IMR-90 (cell line): Measurements from ENCODE around the gene SGMS1. TPM values are rescaled to one million over a fixed set of nuclear protein-coding genes. Genes with fewer than 3 reads are reported as not detected.

ENCODE experiments used
- ATAC-seq: fragments of 200-7000 bp; cut with Tn5 transposase; 2 replicates; pipeline ENCODE4 v1.9.1; 2020; ENCODE audit warnings: low read depth, mild to moderate bottlenecking, moderate library complexity
- BruUV-seq: library from RNA; stranded (reverse); fragments of 400-500 nt; replicated peaks from 2 replicates; lab custom pipeline; 2021; lab: Mats Ljungman, UMichigan
- CTCF ChIA-PET: fragments of 300-600 bp; formaldehyde crosslinking; extraction: SDS; loops from one replicate; lab custom pipeline; 2021; ENCODE audit warnings: antibody characterized with exemption; lab: Yijun Ruan, JAX
- POLR2A ChIA-PET: fragments of 300-600 bp; sonication (Branson Sonifier 250); formaldehyde crosslinking; loops from one replicate; lab custom pipeline; 2022; ENCODE audit warnings: antibody characterized with exemption; ENCODE audit not compliant: unreplicated experiment; lab: Charles Lee
- DNase-seq: peaks from one replicate; pipeline ENCODE4 v3.0.0; 2013
- H2AFZ ChIP-seq: replicated peaks from 2 replicates; pipeline ENCODE3; 2013; ENCODE audit warnings: low read length, mild to moderate bottlenecking; ENCODE audit not compliant: poor library complexity
- H2AK5ac ChIP-seq: 2 replicates; pipeline ENCODE4 v1.6.1; 2013; ENCODE audit warnings: low read depth, low read length, inconsistent platforms
- H2AK9ac ChIP-seq: replicated peaks from 2 replicates; pipeline ENCODE3; 2013; ENCODE audit warnings: mild to moderate bottlenecking, low read depth, low read length, moderate library complexity; ENCODE audit not compliant: poor library complexity
- H2BK120ac ChIP-seq: 2 replicates; pipeline ENCODE4 v1.6.1; 2013; ENCODE audit warnings: low read depth, low read length, inconsistent platforms
- H2BK15ac ChIP-seq: 3 replicates; pipeline ENCODE4 v1.6.1; 2013; ENCODE audit warnings: low read depth, low read length, inconsistent platforms
- H2BK20ac ChIP-seq: 2 replicates; pipeline ENCODE4 v1.6.1; 2013; ENCODE audit warnings: low read depth, mild to moderate bottlenecking, inconsistent platforms, low read length, moderate library complexity
- H2BK5ac ChIP-seq: 2 replicates; pipeline ENCODE4 v1.6.1; 2013; ENCODE audit warnings: mild to moderate bottlenecking, low read depth, low read length, inconsistent platforms; ENCODE audit not compliant: poor library complexity, severe bottlenecking
- H3K14ac ChIP-seq: replicated peaks from 2 replicates; pipeline ENCODE4 v1.6.1; 2013; ENCODE audit warnings: low read depth, low read length, inconsistent platforms
- H3K18ac ChIP-seq: 2 replicates; pipeline ENCODE4 v1.6.1; 2013; ENCODE audit warnings: low read depth, low read length, control low read depth
- H3K23ac ChIP-seq: 2 replicates; pipeline ENCODE4 v1.6.1; 2013; ENCODE audit warnings: low read depth, low read length, inconsistent platforms
- H3K27ac ChIP-seq: 2 replicates; pipeline ENCODE4 v1.5.1; 2013; ENCODE audit warnings: mild to moderate bottlenecking, control low read depth, low read length; ENCODE audit not compliant: insufficient read depth
- H3K27me3 ChIP-seq: 2 replicates; pipeline ENCODE4 v1.6.1; 2013; ENCODE audit warnings: low read length; ENCODE audit not compliant: control insufficient read depth, insufficient read depth
- H3K36me3 ChIP-seq: 2 replicates; pipeline ENCODE4 v1.6.1; 2013; ENCODE audit warnings: low read length, mixed read lengths; ENCODE audit not compliant: control insufficient read depth, insufficient read depth
- H3K4ac ChIP-seq: 2 replicates; pipeline ENCODE4 v1.6.1; 2013; ENCODE audit warnings: low read depth, low read length, inconsistent platforms
- H3K4me1 ChIP-seq: 2 replicates; pipeline ENCODE4 v1.6.1; 2013; ENCODE audit warnings: low read length, mixed read lengths; ENCODE audit not compliant: control insufficient read depth, insufficient read depth
- H3K4me2 ChIP-seq: 2 replicates; pipeline ENCODE4 v1.6.1; 2013; ENCODE audit warnings: low read depth, mild to moderate bottlenecking, control low read depth, low read length, moderate library complexity
- H3K4me3 ChIP-seq: 2 replicates; pipeline ENCODE4 v1.5.1; 2013; ENCODE audit warnings: low read depth, mild to moderate bottlenecking, control low read depth, low read length, moderate library complexity; ENCODE audit not compliant: insufficient read depth
- H3K56ac ChIP-seq: 2 replicates; pipeline ENCODE4 v1.6.1; 2013; ENCODE audit warnings: low read length, inconsistent platforms; ENCODE audit not compliant: insufficient read depth; ENCODE audit errors: extremely low read depth
- H3K79me1 ChIP-seq, 2 experiments: 2 replicates each; pipeline ENCODE4 v1.6.1; 2013; ENCODE audit warnings: low read length in 2 of 2, inconsistent platforms in 1 of 2, low read depth in 1 of 2
- H3K9ac ChIP-seq: 2 replicates; pipeline ENCODE4 v1.6.1; 2013; ENCODE audit warnings: low read depth, low read length, control low read depth
- H3K9me1 ChIP-seq: 2 replicates; pipeline ENCODE4 v1.6.1; 2013; ENCODE audit warnings: low read length, inconsistent platforms; ENCODE audit not compliant: insufficient read depth
- H3K9me3 ChIP-seq: 2 replicates; pipeline ENCODE4 v1.6.1; 2013; ENCODE audit warnings: low read length; ENCODE audit not compliant: control insufficient read depth, insufficient read depth
- H4K20me1 ChIP-seq: 2 replicates; pipeline ENCODE4 v1.6.1; 2013; ENCODE audit warnings: low read length, inconsistent platforms; ENCODE audit not compliant: insufficient read depth
- H4K5ac ChIP-seq: 2 replicates; pipeline ENCODE4 v1.6.1; 2013; ENCODE audit warnings: mild to moderate bottlenecking, low read depth, low read length, control low read depth
- H4K8ac ChIP-seq, 2 experiments: 2 replicates each; pipeline ENCODE4 v1.6.1; 2013; ENCODE audit warnings: low read depth in 2 of 2, low read length in 2 of 2, control low read depth in 1 of 2, inconsistent platforms in 1 of 2
- H4K91ac ChIP-seq: 2 replicates; pipeline ENCODE4 v1.6.1; 2013; ENCODE audit warnings: low read depth, low read length, inconsistent platforms; ENCODE audit not compliant: insufficient read depth
- BHLHE40 ChIP-seq: fragments of 150-350 bp; IDR thresholded peaks from 2 replicates; pipeline ENCODE4 v1.6.1; 2016; ENCODE audit warnings: mild to moderate bottlenecking, low read depth, low read length
- CEBPB ChIP-seq: IDR thresholded peaks from 2 replicates; pipeline ENCODE4 v1.6.1; 2012; ENCODE audit warnings: low read depth, low read length, improper control_type of control experiment
- CHD1 ChIP-seq: IDR thresholded peaks from 2 replicates; pipeline ENCODE4 v1.6.1; 2012; ENCODE audit warnings: low read depth, low read length, improper control_type of control experiment
- FOS ChIP-seq: fragments of 150-350 bp; IDR thresholded peaks from 2 replicates; pipeline ENCODE4 v1.6.1; 2016; ENCODE audit warnings: low read depth, low read length
- MAFK ChIP-seq: IDR thresholded peaks from 2 replicates; pipeline ENCODE4 v1.6.1; 2012; ENCODE audit warnings: low read depth, low read length, improper control_type of control experiment
- MAZ ChIP-seq: IDR thresholded peaks from 2 replicates; pipeline ENCODE4 v1.6.1; 2012; ENCODE audit warnings: low read depth, mild to moderate bottlenecking, low read length, improper control_type of control experiment, moderate library complexity, borderline replicate concordance
- MXI1 ChIP-seq: IDR thresholded peaks from 2 replicates; pipeline ENCODE4 v1.6.1; 2012; ENCODE audit warnings: low read depth, mild to moderate bottlenecking, low read length, moderate library complexity, borderline replicate concordance
- NFE2L2 ChIP-seq: fragments of 150-350 bp; IDR thresholded peaks from 2 replicates; pipeline ENCODE4 v1.6.1; 2016; ENCODE audit warnings: low read depth, mild to moderate bottlenecking, low read length
- POLR2A ChIP-seq: IDR thresholded peaks from 2 replicates; pipeline ENCODE4 v1.6.1; 2012; ENCODE audit warnings: mild to moderate bottlenecking, low read depth, low read length
- RAD21 ChIP-seq: IDR thresholded peaks from 2 replicates; pipeline ENCODE4 v1.6.1; 2012; ENCODE audit warnings: low read length, improper control_type of control experiment
- RCOR1 ChIP-seq: IDR thresholded peaks from 2 replicates; pipeline ENCODE4 v1.6.1; 2012; ENCODE audit warnings: mild to moderate bottlenecking, low read length, improper control_type of control experiment; ENCODE audit not compliant: insufficient replicate concordance
- RFX5 ChIP-seq: IDR thresholded peaks from 2 replicates; pipeline ENCODE4 v1.8.0; 2012; ENCODE audit warnings: low read depth, mild to moderate bottlenecking, low read length, moderate library complexity
- SMC3 ChIP-seq: fragments of 150-350 bp; IDR thresholded peaks from 2 replicates; pipeline ENCODE4 v1.6.1; 2016; ENCODE audit warnings: low read depth, mild to moderate bottlenecking, antibody characterized with exemption, low read length, moderate library complexity
- WGBS, 2 experiments: methylation state at CpG; one replicate each; pipeline versions ENCODE4 v1.1.5 to v1.1.7; 2013; ENCODE audit warnings: missing lambda C conversion rate in 2 of 2; ENCODE audit not compliant: insufficient read length in 1 of 2; ENCODE audit errors: extremely low coverage in 2 of 2; 5-methylcytosine and 5-hydroxymethylcytosine counted together
- dilution Hi-C: fragments of 300-500 bp; cut with HindIII; formaldehyde crosslinking; loops from one replicate; pipeline ENCODE4 v1.14.3; 2018; ENCODE audit warnings: low sequenced_read_pairs; ENCODE audit not compliant: unreplicated experiment
- in situ Hi-C: fragments of 300-500 bp; cut with MboI; formaldehyde crosslinking; loops from 3 replicates; pipeline ENCODE4 v1.14.3; 2019; ENCODE audit warnings: low sequenced_read_pairs, inconsistent platforms, mixed read lengths
- intact Hi-C: fragments of 100-400 bp; cut with micrococcal nuclease; formaldehyde crosslinking; loops from 2 replicates; pipeline ENCODE4 v1.10.0; 2022
- polyA plus RNA-seq, 3 experiments: library from polyadenylated mRNA; depleted of rRNA; stranded (reverse); fragments of >200 nt; gene quantifications; 2 replicates each; pipeline ENCODE4 v1.2.3, GENCODE V29; 2012; ENCODE audit warnings: low replicate concordance in 1 of 3
- total RNA-seq: library from RNA; depleted of rRNA; stranded (reverse); fragments of >200 nt; gene quantifications from 2 replicates; pipeline ENCODE4 v1.2.3, GENCODE V29; 2012
- TF ChIP-seq, protein P1 (sequence below): fragments of 150-350 bp; IDR thresholded peaks from 2 replicates; pipeline ENCODE4 v1.6.1; 2017; ENCODE audit warnings: mild to moderate bottlenecking, antibody characterized with exemption, low read length, low read depth
- TF ChIP-seq, protein P2 (sequence below): conservative IDR thresholded peaks from 2 replicates; pipeline ENCODE4 v1.5.1; 2012; ENCODE audit warnings: mild to moderate bottlenecking, low read depth, low read length, improper control_type of control experiment

The SGMS1 gene
- total and polyA plus RNA-seq, 2 of the 4 experiments (the other 2 are of a cell fraction): 9.8 to 30.8 TPM

DNA sequence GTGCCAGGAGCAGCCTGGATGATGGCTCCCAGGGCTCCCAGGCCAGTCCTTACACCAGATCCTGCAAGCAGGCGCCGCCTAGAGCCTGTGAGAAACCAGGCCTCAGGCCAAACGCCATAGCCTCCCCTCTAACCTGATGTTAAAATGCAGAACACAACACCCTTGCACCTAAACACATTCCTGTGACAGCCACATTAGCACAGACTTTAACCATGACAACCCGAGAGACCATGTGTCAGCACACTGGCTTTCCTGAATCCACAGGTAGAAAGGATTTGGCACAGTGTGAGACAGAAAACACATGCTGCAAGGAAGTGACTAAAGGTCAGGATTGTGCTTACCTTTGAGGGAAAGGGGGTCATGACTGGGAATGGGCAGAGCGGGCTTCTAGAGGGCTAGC, 59.9 kb downstream of the SGMS1 start:
- Histone ChIP-seq H3K27ac (no peak overlapping the region), H2AFZ (no peak overlapping the region), H3K56ac (no peak overlapping the region), H3K9me1 (peaks cover 13% of the 10 kb centered on the region), H3K9ac (no peak overlapping the region), H4K91ac (no peak overlapping the region), H3K14ac (no peak overlapping the region), H2BK5ac (no peak overlapping the region), H3K4me1 (peaks cover 4% of the 10 kb centered on the region; the same call in 1 of the 2 replicates), H4K8ac (no peak overlapping the region), H3K4me2 (no peak overlapping the region), H4K20me1 (peaks cover 12% of the 10 kb centered on the region; the same call in 1 of the 2 replicates), H2BK15ac (no peak overlapping the region), H3K4ac (0 out of 2 replicates have a peak overlapping the region, but pooled peaks have one; percentile 24), H3K4me3 (no peak overlapping the region), H4K5ac (no peak overlapping the region), H2AK5ac (no peak overlapping the region; the same call in 1 of the 2 replicates), H3K79me1 (peaks cover 22 to 26% of the 10 kb centered on the region in 2 experiments), H2BK20ac (no peak overlapping the region), H3K18ac (no peak overlapping the region), H3K27me3 (no peaks in the 10 kb centered on the region), H2AK9ac (no peak overlapping the region), H3K36me3 (no peaks in the 10 kb centered on the region), H3K23ac (no peak overlapping the region), H2BK120ac (no peak overlapping the region), H3K9me3 (no peaks in the 10 kb centered on the region)
- BruUV-seq: no TSS peak
- 100% methylated on average over 4 of the region's 5 CpGs; no CpG with 5 or more reads in 1 of the 2 experiments for WGBS, 2 experiments
- TF ChIP-seq, protein P1, sequence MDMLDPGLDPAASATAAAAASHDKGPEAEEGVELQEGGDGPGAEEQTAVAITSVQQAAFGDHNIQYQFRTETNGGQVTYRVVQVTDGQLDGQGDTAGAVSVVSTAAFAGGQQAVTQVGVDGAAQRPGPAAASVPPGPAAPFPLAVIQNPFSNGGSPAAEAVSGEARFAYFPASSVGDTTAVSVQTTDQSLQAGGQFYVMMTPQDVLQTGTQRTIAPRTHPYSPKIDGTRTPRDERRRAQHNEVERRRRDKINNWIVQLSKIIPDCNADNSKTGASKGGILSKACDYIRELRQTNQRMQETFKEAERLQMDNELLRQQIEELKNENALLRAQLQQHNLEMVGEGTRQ: no peak
- TF ChIP-seq NFE2L2 (no peak), CHD1 (no peak), MAZ (no peak), BHLHE40 (no peak), MAFK (no peak), POLR2A (no peak), FOS (no peak), RFX5 (no peak), CEBPB (no peak), RAD21 (no peak), SMC3 (no peak), RCOR1 (no peak), MXI1 (no peak)
- TF ChIP-seq, protein P2, sequence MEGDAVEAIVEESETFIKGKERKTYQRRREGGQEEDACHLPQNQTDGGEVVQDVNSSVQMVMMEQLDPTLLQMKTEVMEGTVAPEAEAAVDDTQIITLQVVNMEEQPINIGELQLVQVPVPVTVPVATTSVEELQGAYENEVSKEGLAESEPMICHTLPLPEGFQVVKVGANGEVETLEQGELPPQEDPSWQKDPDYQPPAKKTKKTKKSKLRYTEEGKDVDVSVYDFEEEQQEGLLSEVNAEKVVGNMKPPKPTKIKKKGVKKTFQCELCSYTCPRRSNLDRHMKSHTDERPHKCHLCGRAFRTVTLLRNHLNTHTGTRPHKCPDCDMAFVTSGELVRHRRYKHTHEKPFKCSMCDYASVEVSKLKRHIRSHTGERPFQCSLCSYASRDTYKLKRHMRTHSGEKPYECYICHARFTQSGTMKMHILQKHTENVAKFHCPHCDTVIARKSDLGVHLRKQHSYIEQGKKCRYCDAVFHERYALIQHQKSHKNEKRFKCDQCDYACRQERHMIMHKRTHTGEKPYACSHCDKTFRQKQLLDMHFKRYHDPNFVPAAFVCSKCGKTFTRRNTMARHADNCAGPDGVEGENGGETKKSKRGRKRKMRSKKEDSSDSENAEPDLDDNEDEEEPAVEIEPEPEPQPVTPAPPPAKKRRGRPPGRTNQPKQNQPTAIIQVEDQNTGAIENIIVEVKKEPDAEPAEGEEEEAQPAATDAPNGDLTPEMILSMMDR: no peak
- ATAC-seq (no peak), DNase-seq (no peak)
- in situ Hi-C loops: no loop called here
- ChIA-PET POLR2A (no interaction called here), CTCF (no interaction called here)
- dilution Hi-C loops: no loop called here
- intact Hi-C loops: no loop called here
